Esophagus muscularis mucosa (tissue), 3 donors: ENCODE results near the gene GUCD1.
"Not testable (repeated sequence)": the region's sequence is repeated elsewhere in the genome, so short reads cannot be mapped to it uniquely, and the experiment has no call there.

Experiments used
- POLR2AphosphoS5 ChIP-seq, 2 donors: sonication (generic); formaldehyde crosslinking; IDR thresholded peaks; one replicate each; pipeline ENCODE4 v1.6.1; 2017; ENCODE audit warnings: antibody characterized with exemption in 2 of 2
- TF ChIP-seq, protein P1 (sequence below), 3 experiments: fragments of 200-600 bp in 2 of 3; fragments of 450-650 bp in 1 of 3; sonication (generic) in 2 of 3; IDR thresholded peaks; one replicate each; pipeline ENCODE4 v1.5.1; 2017 to 2019; ENCODE audit warnings: antibody characterized with exemption in 3 of 3, mild to moderate bottlenecking in 2 of 3, moderate library complexity in 1 of 3

DNA sequence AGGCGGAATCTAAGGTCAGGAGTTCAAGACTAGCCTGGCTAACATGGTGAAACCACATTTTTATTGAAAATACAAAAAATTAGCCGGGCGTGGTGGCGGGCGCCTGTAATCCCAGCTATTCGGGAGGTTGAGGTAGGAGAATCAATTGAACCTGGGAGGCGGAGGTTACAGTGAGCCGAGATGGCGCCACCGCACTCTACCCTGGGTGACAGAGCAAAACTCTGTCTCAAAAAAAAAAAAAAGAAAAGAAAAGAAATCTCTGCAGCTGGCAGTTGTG, 38.6 kb upstream of the GUCD1 start:
- TF ChIP-seq, protein P1, sequence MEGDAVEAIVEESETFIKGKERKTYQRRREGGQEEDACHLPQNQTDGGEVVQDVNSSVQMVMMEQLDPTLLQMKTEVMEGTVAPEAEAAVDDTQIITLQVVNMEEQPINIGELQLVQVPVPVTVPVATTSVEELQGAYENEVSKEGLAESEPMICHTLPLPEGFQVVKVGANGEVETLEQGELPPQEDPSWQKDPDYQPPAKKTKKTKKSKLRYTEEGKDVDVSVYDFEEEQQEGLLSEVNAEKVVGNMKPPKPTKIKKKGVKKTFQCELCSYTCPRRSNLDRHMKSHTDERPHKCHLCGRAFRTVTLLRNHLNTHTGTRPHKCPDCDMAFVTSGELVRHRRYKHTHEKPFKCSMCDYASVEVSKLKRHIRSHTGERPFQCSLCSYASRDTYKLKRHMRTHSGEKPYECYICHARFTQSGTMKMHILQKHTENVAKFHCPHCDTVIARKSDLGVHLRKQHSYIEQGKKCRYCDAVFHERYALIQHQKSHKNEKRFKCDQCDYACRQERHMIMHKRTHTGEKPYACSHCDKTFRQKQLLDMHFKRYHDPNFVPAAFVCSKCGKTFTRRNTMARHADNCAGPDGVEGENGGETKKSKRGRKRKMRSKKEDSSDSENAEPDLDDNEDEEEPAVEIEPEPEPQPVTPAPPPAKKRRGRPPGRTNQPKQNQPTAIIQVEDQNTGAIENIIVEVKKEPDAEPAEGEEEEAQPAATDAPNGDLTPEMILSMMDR (IDR thresholded peaks at IDR 0.05), result not testable (repeated sequence)
- not testable (repeated sequence) for TF ChIP-seq POLR2AphosphoS5 (IDR thresholded peaks at IDR 0.05)
